ENCODE results near the gene XPO4. TPM values are rescaled to one million over a fixed set of nuclear protein-coding genes. Genes with fewer than 3 reads are reported as not detected.

The XPO4 gene
- total RNA-seq, 1 donor from 2014 or later: 11.5 TPM

DNA sequence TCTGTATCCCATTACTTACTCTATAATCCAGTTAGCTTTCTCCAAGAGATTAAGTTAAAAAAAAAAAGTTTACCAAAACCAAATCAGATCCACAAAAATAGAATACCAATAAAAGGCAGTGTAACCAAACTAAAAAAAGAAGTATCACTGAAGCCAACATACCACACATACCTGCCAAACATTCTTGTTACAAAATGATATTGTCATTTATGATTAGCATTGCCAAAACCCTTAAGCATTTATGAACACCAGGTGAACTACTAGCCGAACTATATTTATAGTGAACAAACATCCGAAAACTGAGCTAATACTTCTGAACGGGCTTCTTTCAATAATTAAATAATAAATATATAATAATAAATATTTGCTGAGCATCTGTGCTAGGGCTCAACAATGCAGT lies 69.7 kb downstream of the XPO4 start:
- Mint-ChIP-seq H3K27ac (ENCODE audit: unreplicated experiment) (no peak overlapping the region), H3K36me3 (ENCODE audit: low read depth) (peaks cover 11% of the 10 kb centered on the region), H3K4me1 (ENCODE audit: low read depth) (peaks cover 17% of the 10 kb centered on the region), H3K27me3 (ENCODE audit: low read depth) (no peaks in the 10 kb centered on the region), H3K9me3 (ENCODE audit: low read depth) (no peaks in the 10 kb centered on the region), H3K4me3 (ENCODE audit: unreplicated experiment) (no peak overlapping the region)
- TF ChIP-seq, protein P1, sequence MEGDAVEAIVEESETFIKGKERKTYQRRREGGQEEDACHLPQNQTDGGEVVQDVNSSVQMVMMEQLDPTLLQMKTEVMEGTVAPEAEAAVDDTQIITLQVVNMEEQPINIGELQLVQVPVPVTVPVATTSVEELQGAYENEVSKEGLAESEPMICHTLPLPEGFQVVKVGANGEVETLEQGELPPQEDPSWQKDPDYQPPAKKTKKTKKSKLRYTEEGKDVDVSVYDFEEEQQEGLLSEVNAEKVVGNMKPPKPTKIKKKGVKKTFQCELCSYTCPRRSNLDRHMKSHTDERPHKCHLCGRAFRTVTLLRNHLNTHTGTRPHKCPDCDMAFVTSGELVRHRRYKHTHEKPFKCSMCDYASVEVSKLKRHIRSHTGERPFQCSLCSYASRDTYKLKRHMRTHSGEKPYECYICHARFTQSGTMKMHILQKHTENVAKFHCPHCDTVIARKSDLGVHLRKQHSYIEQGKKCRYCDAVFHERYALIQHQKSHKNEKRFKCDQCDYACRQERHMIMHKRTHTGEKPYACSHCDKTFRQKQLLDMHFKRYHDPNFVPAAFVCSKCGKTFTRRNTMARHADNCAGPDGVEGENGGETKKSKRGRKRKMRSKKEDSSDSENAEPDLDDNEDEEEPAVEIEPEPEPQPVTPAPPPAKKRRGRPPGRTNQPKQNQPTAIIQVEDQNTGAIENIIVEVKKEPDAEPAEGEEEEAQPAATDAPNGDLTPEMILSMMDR (IDR thresholded peaks at IDR 0.05): no peak
- no peak for DNase-seq (ENCODE audit: low spot score)

DNA sequence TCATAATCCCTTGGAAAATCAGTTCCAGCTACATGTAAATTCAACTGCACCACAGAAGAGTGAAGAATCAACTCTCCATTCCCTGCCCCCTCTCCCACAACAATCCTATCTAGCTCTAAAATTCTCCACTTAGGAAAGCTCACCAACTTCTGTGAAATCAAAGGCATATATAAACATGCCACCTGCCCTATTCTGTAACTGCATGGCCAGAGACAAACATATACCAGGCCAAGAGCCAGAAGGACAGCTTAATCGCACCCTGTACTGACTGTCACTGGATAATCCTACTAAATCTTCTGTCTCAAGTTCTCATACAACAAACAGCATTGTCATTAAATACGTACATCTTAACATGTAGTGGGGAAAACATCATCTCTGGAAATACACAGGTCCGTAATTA lies 70.6 kb downstream of the XPO4 start:
- H3K4me3 Mint-ChIP-seq (ENCODE audit: unreplicated experiment): no peak overlapping the region
- H3K36me3 Mint-ChIP-seq (ENCODE audit: low read depth): peaks cover 6% of the 10 kb centered on the region

DNA sequence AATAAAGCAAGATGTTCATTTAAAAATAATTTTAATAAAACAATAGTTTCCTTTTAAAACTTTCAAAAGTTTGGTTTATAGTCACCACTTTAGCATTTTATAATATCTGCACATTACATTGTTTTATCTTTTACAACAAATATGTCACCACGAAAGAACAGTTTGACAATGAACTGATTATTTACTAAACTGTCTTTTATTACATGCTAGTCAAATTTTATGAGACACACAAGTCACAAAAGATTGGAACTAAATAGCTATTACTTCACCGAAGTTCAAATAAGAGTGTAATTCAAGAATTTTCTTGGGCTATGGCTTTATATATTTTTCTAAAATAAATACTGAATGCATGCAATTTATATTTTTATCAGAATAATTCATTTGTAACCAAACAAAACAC lies 71.3 kb downstream of the XPO4 start:
- Mint-ChIP-seq H3K4me3 (ENCODE audit: unreplicated experiment) (no peak overlapping the region), H3K4me1 (ENCODE audit: low read depth) (peaks cover 29% of the 10 kb centered on the region), H3K9me3 (ENCODE audit: low read depth) (no peaks in the 10 kb centered on the region), H3K36me3 (ENCODE audit: low read depth) (peaks cover 5% of the 10 kb centered on the region), H3K27me3 (ENCODE audit: low read depth) (no peaks in the 10 kb centered on the region), H3K27ac (ENCODE audit: unreplicated experiment) (no peak overlapping the region)
- TF ChIP-seq, protein P1 (IDR thresholded peaks at IDR 0.05): no peak
- no peak for DNase-seq (ENCODE audit: low spot score)

More for the DNA sequence above, 70.6 kb downstream of the XPO4 start:
- Mint-ChIP-seq H3K27me3 (ENCODE audit: low read depth) (no peaks in the 10 kb centered on the region), H3K4me1 (ENCODE audit: low read depth) (peaks cover 24% of the 10 kb centered on the region), H3K27ac (ENCODE audit: unreplicated experiment) (no peak overlapping the region), H3K9me3 (ENCODE audit: low read depth) (no peaks in the 10 kb centered on the region)
- TF ChIP-seq, protein P1 (IDR thresholded peaks at IDR 0.05): no peak
- no peak for DNase-seq (ENCODE audit: low spot score)

DNA sequence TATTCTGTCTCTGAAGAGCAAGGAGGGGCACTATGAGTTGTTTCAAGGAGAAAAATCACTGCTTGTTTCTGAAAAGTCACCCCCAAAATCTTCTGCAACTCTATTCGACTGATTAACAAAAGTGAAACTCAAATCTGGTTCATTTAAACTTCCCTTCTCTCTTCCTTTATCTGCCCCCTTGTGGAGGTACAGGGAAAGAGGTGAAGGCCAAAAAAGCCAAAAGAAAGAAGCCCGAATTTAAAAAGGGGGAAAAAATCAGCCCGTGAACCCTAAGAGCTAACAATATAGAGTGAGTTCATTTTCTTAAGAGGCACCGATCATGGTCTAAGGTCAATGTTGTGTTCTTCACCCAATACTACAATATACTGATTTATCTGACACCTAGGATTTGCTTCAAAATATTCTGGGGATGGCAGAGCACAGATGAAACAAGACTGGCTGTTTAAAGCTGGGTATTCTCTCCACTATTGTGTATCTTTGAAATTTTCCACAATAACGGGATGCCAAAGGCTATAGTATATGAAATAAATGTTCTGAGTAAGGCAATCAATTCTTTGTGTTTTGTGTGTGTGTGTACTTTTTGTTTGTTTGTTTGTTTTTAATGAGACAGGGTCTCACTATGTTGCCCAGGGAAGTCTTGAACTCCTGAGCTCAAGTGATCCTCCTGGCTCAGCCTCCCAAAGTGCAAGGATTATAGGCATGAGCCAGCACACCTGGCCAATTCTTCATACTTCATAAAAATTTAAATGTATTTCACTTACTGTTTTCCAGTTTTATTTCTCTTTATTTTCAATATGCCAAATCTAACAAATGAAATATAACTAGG lies 73.8 kb downstream of the XPO4 start:
- peak overlapping the region; percentile 49 for H3K27ac Mint-ChIP-seq (ENCODE audit: unreplicated experiment)
- H3K4me1 Mint-ChIP-seq (ENCODE audit: low read depth): peaks cover 50% of the 10 kb centered on the region
- TF ChIP-seq, protein P1 (IDR thresholded peaks at IDR 0.05): peak; percentile 93
- H3K36me3 Mint-ChIP-seq (ENCODE audit: low read depth): no peaks in the 10 kb centered on the region
- H3K4me3 Mint-ChIP-seq (ENCODE audit: unreplicated experiment): peak overlapping the region; percentile 54
- H3K9me3 Mint-ChIP-seq (ENCODE audit: low read depth): no peaks in the 10 kb centered on the region
- DNase-seq (ENCODE audit: low spot score): no peak
- H3K27me3 Mint-ChIP-seq (ENCODE audit: low read depth): no peaks in the 10 kb centered on the region

DNA sequence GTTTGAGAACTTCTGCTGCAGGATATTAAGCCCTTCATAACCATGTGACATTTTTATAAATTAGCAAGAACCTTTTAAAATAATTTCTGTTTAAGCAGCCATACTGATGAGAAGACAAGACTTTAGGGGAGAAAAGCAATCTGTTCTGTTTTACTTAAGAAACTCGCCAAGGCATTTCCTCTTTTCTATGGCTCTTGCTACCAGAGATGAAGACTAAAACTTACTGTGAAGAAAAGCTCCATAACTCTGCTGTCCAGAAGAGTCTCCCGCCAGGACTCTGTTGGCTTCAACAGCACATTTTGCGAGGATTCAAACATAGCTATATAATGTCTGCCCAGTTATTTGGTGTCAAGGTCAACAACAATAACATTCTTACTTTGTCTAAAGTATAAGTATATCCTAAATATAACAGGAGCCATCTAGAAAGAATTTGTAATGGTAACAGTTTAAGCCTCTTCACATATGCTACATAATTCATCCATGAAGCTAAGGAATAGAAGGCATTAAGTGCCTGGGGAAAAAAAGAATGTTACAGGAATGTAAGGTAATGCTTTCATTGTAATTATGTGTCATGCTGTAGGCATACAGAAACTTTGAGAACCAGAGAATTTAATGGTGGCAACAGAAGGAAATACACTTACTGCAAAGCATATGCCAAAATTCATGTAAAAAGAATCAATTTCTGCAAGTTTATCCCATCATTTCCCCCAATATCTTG lies 75.5 kb downstream of the XPO4 start:
- TF ChIP-seq, protein P1 (IDR thresholded peaks at IDR 0.05): no peak
- Mint-ChIP-seq H3K36me3 (ENCODE audit: low read depth) (peaks cover 1% of the 10 kb centered on the region), H3K27ac (ENCODE audit: unreplicated experiment) (peak overlapping the region; percentile 69), H3K9me3 (ENCODE audit: low read depth) (no peaks in the 10 kb centered on the region), H3K4me1 (ENCODE audit: low read depth) (peaks cover 50% of the 10 kb centered on the region), H3K27me3 (ENCODE audit: low read depth) (no peaks in the 10 kb centered on the region), H3K4me3 (ENCODE audit: unreplicated experiment) (no peak overlapping the region)
- no peak for DNase-seq (ENCODE audit: low spot score)

Measured in chondrocyte (in vitro differentiated cells).